K562 (cell line): ENCODE measurements around the gene JUND. TPM values are rescaled to one million over a fixed set of nuclear protein-coding genes. Genes with fewer than 3 reads are reported as not detected.

Experiments used
- CHD7 ChIP-seq: fragments of 200-600 bp; sonication (generic); IDR thresholded peaks from one replicate; pipeline ENCODE4 v1.6.1; 2012; ENCODE audit warnings: mild to moderate bottlenecking, low read depth, low read length, inconsistent platforms
- E2F5 ChIP-seq: sonication (generic); formaldehyde crosslinking; IDR thresholded peaks from 2 replicates; pipeline ENCODE4 v1.8.0; 2022; ENCODE audit warnings: mild to moderate bottlenecking, missing genetic modification reagents
- REST ChIP-seq, 2 experiments: fragments of 450-650 bp; formaldehyde crosslinking in 1 of 2; IDR thresholded peaks; 2 replicates each; pipeline versions ENCODE4 v1.4.0 to v1.6.1; 2014 to 2020; ENCODE audit warnings: mild to moderate bottlenecking in 2 of 2, borderline replicate concordance in 1 of 2, low read depth in 1 of 2
- SMARCB1 ChIP-seq: IDR thresholded peaks from 2 replicates; pipeline ENCODE4 v1.6.1; 2011; ENCODE audit warnings: improper control_type of control experiment, low read depth; ENCODE audit not compliant: insufficient read length
- ZNF507 ChIP-seq: conservative IDR thresholded peaks from 2 replicates; pipeline ENCODE4 v1.6.1; 2017; ENCODE audit warnings: missing genetic modification characterization, missing compliant biosample characterization
- polyA plus RNA-seq, 8 experiments: library from polyadenylated mRNA; depleted of rRNA in 4 of 8; stranded (reverse) in 5 of 8; unstranded in 3 of 8; fragments of >200 nt; fragmentation: Nextera tagmentation in 2 of 8; fragmentation: Illumina TruSeq in 1 of 8; extraction: Ambion mirVana in 2 of 8; extraction: Trizol in 1 of 8; gene quantifications; 2 replicates each; pipeline versions ENCODE4 v1.2.1 to v1.2.3, GENCODE V29; 2011 to 2014; ENCODE audit warnings: inconsistent platforms in 1 of 8, missing spikeins in 1 of 8
- total RNA-seq, 7 experiments: library from RNA; depleted of rRNA in 6 of 7; stranded (reverse); fragments of >200 nt in 6 of 7; fragmentation: Illumina TruSeq in 2 of 7; extraction: Trizol in 2 of 7; gene quantifications; 2 replicates each; pipeline versions ENCODE4 v1.2.1 to v1.2.3, GENCODE V29; 2011 to 2021; ENCODE audit warnings: low replicate concordance in 1 of 7

Gene JUND
- total and polyA plus RNA-seq, 9 of the 15 experiments (the other 6 are each of a cell fraction or from before 2014, with no cell fraction given), result 6.4 to 286 (median 42.3) TPM

- TF ChIP-seq REST (IDR thresholded peaks at IDR 0.05; ENCODE audit: borderline replicate concordance) (0 out of 2 replicates have a peak, but pooled peaks have one; percentile 7), REST (CRISPR knock-in tag; IDR thresholded peaks at IDR 0.05; ENCODE audit: low read depth) (no peak), CHD7 (no peak), SMARCB1 (no peak), ZNF507 (no peak), E2F5 (CRISPR knock-in tag) (no peak)
These were observed 23.3 kb upstream of the JUND start (continued) for GRCh38 chr19:18304458-18305310.
